Jurkat, Clone E6-1 (cell line): ENCODE measurements around the gene DLGAP1.
A peak's percentile ranks its signal among the peaks of the same experiment; 100 is the strongest.

Experiments
- DNase-seq: peaks from one replicate; pipeline ENCODE4 v3.0.0-alpha.2; 2011; ENCODE audit warnings: low read depth, low spot score
- H3K4me3 ChIP-seq: 2 replicates; pipeline ENCODE4 v1.5.1; 2011; ENCODE audit warnings: mild to moderate bottlenecking, low read length, control low read depth, moderate library complexity

Gene DLGAP1

DNA sequence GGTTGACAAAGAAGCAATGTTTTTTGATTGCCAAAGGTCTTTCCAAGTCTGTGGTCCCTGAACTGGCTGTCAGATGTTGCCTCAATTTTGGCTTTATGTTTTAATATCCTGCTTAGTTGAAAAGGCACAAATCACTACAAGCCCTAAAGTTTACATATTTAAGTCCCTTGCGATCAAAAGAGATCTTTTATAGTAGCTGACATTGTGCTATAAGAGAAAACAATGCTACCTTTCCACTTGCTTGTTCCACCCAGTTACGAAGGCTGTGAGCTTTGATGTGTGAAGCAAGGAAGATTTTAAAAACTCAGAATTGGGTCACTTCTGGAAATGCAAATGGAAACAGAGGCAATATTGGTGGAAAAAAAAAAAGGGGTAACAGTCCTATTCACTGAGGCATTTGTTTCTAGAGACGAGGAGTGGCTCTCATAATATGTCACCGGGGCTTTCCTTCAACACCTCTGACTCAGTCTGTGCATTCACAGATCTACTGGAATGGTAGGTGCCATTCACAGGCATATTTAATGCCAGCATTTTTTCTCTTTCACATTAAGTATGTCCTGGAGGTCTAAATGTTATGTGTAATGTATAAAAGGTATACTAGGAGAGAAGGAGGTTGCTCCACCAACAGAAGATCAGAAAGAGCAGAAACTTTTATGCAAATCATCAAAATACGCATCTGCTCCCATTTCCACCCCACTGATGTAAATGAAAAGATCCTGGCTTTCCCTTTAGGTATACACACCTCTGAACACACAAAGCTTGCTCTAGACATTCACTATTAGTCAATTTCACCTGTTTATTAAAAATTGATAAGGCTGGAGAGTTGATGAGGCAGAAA lies 913.3 kb downstream of the DLGAP1 start:
- H3K4me3 ChIP-seq: no peak overlapping the region
- DNase-seq: no peak

DNA sequence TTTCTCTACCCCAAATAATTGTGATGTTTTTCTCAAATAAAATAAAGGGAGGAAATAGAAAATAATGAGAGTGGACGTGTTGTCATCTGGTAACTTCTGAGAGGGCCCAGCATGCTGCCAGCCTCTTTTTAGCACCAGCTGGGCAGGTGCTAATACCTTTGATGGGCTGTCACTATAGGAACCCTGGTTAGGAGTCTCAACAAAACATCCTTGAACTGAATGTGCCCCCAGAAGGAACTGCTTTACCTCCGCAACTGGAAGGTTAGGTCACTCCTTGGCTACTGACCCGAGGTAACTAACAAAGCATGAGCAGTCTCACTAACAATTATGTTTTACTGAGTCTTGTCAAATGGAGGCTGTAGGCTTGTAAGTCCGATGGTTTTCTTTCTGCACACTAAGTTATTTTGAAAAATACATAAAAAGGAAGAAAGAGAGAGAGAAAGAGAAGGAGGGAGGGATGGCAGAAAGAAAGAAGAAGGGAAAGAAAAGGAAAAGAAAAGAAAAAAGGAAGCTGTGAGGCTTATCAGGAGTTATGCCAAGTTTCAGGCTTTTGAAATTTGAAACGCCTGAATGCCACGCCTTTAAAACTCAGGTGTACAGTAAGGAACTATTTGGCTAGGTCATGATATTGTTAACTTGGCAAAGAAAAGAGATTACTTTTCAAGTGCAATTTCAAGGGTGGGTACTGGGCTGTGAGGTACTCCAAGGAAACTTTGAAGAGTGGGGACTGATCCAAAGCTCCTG lies 914.1 kb downstream of the DLGAP1 start:
- H3K4me3 ChIP-seq: no peak overlapping the region
- DNase-seq: no peak

DNA sequence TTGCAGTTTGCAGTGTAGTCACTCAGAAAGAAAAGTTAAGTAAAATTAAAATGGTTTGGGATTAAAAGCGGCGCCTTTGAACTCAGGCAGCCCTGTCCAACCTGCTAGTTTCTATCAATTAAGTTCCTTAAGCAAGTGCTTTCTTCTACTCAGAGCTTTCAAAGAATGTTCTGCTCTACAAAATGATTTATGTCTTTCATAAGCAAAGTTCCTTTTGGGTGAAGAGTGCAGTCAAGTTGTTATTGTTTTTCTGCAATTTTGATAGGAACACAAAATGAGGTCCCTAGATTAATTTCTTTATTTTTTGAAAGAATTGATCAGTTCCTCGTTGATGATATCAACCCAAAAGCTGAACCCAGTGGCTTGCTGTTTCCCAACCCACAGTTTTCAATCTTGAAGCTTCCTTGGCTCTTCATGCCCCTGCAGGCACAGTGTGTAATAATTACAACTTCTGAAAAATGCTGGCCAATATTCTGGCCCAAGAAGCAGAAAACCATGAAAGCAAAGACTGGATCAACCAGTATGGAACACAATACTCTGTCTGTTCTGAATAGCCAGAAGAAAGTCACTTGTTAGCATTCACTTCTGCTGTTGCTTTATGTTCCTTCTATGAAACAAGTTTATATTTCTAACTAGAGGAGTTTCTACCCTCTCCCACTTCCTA lies 916.0 kb downstream of the DLGAP1 start:
- DNase-seq: no peak
- H3K4me3 ChIP-seq: no peak overlapping the region

DNA sequence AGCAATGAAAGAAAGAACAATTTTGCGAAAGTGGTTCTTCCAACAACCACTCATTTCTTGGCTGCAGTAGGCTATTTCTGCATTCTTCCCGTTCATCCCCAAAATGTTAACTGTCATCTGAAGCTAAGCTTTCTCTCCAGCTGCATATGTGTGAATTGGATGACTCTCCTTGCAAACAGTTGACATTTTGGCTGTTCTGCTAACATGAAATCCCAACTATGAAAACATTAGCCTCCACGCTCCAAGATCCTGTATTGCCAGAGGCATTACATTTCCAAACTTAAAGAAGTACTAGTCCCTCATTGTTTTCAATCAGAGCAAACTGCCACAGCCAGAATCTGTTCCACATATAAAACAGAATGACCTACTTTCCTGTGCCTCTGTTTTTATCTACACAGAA lies 916.7 kb downstream of the DLGAP1 start:
- H3K4me3 ChIP-seq: no peak overlapping the region
- DNase-seq: no peak

DNA sequence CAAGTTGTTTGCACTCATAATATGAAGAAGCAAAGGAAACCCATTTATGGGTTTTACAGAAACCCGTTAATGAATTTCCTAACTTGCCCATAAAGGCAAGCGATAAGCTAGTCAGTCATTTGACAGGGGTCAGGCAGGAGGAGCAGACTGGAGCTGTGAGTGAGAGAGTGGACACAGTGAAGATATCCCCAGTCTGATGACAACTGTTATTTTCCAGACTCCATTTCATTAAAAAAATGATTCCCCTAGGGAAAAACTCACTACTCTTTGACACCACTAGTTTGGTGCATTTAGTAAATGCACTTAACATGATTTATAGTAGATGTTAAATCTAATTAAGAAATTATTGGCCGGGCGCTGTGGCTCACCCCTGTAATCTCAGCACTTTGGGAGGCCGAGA lies 924.3 kb downstream of the DLGAP1 start:
- DNase-seq: no peak
- H3K4me3 ChIP-seq: no peak overlapping the region

DNA sequence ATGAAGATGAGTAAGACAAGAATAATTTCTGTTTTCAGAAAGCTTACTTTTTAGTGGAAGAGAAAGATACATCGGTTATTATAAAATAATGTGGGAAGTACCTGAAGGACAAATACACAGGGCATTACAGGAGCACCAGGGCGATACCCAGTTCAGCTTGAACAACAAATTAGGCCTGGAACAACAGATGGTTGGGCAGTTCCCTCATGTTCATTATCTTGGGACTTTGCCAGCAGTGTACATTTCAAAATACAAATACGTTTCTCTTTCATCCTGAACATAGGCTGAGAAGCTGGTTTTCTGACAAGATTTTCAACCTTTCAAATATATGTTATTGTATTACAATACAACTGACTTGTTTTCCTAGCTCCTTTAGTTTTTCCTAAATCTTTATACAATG lies 925.5 kb downstream of the DLGAP1 start:
- no peak overlapping the region for H3K4me3 ChIP-seq
- DNase-seq: no peak

DNA sequence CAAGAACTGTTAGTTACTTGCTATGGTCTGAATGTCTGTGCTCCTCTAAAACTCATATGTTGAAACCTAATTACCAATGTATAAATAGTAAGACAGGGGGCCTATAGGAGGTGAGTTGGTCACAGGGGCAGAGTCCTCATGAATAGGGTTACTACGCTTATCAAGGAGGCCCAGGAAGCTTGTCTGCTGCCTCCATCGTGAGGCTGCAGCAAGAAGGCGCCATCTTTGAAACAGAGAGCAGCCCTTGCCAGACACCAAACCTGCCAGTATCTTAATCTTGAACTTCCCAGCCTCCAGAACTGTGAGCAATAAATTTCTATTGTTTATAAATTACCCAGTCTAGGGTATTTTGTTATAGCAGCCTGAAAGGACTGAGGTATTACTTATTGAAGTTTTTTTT lies 926.0 kb downstream of the DLGAP1 start:
- H3K4me3 ChIP-seq: no peak overlapping the region
- DNase-seq: no peak

DNA sequence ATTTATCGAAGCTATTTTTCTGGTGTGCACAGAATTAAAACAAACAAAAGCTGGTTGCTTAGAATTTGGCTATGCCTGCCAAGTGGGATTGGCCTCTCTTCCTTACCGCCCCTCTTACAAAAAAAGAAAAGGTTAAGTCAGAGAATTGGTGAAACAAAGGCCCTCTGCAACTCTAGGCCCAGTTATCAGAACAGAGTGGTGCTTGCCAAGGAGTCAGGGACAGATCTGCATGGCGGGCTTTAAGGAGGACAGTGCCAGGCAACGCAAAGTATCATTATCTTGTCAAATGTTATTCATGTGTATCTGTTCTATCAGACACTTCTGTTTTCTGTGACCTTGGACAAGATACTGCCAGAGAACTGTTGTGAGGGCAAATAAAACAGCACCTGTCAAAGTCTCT lies 926.9 kb downstream of the DLGAP1 start:
- no peak for DNase-seq

DNA sequence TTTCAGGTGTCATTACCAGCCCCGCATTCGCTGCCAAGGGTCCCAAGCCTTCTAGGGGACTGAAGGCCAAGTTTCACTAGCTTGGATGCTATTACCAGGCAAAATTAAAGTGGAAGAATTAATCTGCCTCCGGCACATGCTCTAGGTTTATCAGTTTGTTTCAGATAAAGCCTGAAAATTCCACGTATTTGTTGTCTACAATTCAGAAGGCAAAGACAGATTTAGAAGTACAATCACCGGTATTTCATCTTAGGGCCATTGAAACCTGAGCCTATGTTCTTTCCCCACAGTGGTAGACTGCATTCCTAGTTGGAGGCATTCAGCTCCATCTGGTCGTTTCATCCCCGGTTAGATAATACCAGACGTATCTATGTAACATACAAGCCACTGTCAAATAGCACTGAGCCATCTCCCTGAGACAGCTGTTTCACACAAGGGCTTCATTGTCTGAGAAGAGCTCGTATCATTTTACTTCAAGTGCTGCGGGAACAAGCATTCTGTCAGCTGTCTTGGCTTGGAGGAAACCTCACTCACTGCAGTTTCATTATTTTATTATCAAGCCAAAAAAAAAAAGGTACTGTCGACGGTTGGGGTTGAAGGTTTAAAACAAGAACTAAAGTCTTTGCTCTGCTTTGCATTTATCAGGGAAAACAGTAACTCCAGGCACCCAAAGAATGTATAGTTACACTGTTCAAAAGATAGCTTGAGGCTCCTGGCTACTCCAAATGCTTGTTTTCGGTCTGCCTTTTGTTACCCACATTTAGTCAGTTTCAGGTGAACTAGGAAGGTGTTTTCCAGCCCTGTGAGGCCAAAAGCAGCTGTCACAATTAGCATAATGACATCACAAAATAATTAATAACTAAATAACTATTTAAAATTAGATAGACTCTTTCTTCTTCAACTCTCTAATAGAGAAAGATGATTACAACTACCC lies 928.4 kb downstream of the DLGAP1 start:
- H3K4me3 ChIP-seq: no peak overlapping the region
- no peak for DNase-seq

More for the DNA sequence above, 926.9 kb downstream of the DLGAP1 start:
- no peak overlapping the region for H3K4me3 ChIP-seq

DNA sequence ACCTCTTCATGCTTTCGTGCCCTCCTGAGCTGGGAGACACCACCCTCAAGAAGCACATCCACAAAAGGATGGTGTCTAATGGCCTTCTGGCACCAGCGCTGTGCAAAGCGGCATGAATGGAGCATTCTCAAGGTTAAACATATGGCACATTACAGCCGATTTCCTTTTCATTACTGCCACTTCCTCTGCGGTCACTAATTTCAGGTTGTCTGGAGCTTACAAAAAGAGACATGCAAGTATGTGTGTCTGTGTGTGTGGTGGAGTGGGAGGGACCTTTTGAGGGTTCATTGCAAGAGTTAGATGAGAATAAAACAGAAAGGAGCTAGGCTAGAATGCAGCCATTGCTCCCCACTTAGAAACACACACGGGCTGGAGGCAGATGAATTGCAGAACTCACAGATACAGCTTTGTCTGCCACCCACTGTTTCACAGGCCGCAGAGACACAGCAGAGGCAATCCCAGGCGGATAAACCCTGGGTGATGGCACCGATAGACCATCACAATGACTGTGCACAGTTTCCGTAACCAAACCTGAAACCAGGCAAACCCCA lies 929.2 kb downstream of the DLGAP1 start:
- no peak overlapping the region for H3K4me3 ChIP-seq
- DNase-seq: peak; percentile 10

DNA sequence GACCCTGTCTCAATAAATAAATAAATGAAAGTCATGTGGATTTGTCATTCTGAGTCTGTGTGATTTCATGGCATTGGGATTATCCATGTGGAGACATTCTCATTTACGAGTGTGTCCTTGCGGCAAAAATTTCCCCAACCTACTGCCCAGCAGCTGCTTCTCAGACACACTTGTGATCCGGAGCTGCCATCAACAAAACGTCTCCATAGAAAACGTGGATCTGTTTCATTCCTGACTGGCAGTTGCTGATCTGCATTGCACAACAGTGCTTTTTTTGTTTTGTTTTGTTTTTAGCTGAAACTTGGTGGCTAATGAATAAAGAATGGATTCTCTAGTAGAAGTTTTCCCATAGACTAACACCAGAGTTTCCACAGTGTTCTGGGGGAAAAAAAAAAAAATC lies 930.4 kb downstream of the DLGAP1 start:
- H3K4me3 ChIP-seq: no peak overlapping the region
- DNase-seq: no peak

DNA sequence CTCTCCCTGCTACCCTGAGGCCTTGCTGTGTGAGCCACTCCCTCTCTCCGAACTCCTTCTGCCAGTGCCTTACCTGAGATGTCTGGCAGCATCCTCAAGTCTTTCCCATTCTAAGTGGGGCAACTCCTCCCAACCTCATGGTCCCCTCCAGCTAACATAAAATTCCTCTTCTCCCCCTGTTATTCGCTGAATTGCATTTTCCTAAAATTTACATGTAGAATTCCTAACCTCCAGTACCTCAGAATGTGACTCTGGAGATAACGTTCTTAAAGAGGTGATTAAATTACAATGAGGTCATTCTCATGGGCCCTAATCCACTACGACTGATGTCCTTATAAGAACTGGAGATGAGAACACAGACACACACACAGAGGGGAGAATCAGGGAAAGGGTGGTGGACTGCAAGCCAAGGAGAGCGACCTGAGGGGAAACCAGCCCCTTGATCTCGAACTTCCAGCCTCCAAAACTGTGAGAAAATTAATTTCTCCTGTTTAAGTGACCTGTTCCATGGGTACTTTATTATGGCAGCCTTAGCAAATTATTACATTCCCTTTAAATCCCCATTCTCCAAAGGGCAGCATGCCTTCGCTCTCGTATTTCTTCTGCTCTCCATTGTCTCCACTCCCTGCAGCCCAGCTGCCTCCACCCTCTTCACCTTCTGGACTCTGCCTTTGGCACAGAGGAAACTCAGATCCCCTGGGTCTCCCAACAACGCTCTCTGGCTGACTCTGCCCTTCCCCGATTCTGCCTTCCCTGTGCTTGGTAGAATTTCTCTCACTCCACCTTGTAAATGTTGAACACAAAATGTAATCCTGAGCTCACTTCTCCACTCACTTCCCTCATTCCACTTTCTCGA lies 934.6 kb downstream of the DLGAP1 start:
- no peak for DNase-seq
- H3K4me3 ChIP-seq: no peak overlapping the region

DNA sequence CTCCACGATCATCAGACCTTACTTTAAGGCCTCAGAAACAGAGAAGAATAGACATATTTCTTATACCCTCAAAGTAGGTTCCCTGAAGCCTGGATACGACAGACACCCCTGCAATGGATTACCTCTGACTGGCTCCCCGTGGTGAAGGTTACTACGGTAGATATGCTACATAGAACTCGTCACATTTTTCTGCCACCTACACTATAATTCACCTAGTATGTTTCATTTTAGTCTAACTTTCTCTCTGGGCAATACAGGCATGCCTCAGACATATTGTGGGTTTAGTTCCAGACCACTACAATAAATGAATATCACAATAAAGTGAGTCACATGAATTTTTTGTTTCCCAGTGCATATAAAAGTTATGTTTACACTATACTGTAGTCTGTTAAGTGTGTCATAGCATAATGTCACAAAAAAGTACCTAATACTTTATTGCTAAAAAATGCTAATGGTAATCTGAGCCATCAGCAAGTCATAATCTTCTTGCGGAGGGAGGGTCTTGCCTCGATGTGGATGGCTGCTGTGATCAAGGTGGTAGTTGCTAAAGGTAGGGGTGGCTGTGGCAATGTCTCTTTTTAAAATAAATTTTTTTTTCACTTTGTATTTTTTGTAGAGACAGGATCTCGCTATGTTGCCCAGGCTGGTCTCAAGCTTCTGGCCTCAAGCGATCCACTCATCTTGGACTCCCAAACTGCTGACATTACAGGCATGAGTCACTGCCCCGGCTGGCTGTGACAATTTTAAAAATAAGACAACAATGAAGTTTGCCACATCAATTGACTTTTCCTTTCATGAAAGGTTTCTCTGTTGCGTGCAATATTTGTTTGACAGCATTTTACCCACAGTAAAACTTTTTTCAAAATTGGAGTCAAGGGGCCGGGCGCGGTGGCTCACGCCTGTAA lies 940.5 kb downstream of the DLGAP1 start:
- no peak overlapping the region for H3K4me3 ChIP-seq
- no peak for DNase-seq

DNA sequence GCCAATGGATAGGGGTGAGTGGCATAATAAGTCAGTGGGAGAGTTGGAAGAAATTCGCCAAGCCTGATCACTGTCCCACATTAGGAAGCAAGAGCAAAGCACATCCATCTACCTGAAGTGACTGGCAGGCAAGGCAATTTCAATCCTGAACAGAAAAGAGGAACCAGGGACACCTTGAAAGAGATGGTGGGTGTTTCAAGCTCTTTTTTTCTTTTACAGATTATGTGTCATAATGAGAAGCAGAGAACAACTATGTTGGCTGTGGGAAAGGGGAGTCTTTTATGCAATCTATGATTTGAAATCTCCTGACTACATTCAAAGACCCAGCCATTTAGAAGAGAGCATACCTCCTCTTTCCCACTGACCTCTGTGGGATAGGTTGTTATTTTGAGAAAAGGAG lies 941.6 kb downstream of the DLGAP1 start:
- no peak overlapping the region for H3K4me3 ChIP-seq
- no peak for DNase-seq

DNA sequence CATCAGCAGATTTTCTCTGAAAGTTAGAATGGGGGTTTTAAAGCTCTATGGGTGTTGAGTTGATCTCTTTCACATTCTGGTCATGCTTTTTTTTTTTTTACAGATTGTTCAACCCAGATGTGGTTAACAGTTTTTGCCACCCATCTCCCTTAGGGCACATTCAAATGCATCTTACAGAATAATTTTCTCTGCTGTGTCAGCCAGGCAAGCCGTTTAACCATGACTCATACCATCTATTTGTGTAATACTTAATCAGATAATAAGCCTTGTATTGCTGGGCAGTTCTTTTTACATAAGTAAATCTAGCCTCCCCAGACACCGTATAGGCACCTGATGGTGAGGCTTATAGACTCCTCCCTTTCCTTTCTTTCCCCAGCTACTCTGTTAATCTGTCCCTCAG lies 943.1 kb downstream of the DLGAP1 start:
- DNase-seq: no peak
- H3K4me3 ChIP-seq: no peak overlapping the region

DNA sequence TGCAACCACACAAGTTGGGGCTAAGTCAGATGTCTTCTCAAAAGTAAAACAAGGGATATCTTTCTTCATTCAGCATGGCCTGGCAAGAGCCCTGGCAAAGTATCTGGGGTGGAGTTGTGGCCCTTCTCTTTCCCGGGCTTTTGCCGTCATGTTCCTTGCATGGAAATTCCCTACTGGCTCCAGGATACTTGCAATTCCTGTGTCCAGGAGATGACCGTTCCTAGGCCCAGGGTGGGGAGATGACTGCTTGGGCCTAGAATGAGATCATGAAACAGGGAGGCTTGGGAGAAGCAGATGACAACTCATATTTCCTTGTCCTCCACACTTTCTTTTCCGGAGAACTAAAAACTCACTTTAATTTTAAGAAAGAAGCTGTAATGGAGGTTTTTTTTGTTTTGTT lies 944.2 kb downstream of the DLGAP1 start:
- no peak for DNase-seq
- no peak overlapping the region for H3K4me3 ChIP-seq

DNA sequence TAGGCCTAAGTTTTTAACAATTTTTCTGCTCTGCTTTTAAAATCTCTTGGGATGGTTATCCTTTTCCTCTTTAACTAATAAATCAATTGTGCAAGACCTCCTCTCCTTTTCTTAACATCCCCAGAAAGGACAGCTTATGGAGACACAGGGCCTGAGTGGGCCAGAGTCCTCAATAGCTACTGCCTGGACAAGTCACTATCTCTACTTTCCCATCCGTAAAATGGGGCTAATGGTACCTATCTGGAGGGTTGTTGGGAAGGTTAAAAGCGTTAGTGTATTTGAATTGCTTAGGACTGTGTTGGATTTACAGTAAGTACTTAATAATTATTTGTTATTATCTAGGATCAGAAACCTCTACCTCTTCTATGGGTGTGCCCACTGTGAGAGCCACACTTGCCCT lies 945.1 kb downstream of the DLGAP1 start:
- no peak for DNase-seq
- no peak overlapping the region for H3K4me3 ChIP-seq
